BE2C (cell line): ENCODE measurements around the gene SLC38A6.
"Not testable (repeated sequence)": the region's sequence is repeated elsewhere in the genome, so short reads cannot be mapped to it uniquely, and the experiment has no call there.

Source experiments
- DNase-seq: peaks from one replicate; pipeline ENCODE4 v3.0.0-alpha.2; 2020
- H3K27me3 ChIP-seq: fragments of 250-450 bp; sonication (Bioruptor Pico); 2 replicates; pipeline ENCODE4 v1.5.1; 2020; ENCODE audit warnings: mild to moderate bottlenecking
- H3K36me3 ChIP-seq: fragments of 250-450 bp; sonication (Bioruptor Pico); 2 replicates; pipeline ENCODE4 v1.5.1; 2020; ENCODE audit warnings: mild to moderate bottlenecking
- H3K4me1 ChIP-seq: fragments of 250-450 bp; sonication (Bioruptor Pico); 2 replicates; pipeline ENCODE4 v1.5.1; 2020
- H3K4me3 ChIP-seq: 2 replicates; pipeline ENCODE4 v1.5.1; 2011; ENCODE audit warnings: low read depth, low read length
- H3K9me3 ChIP-seq: fragments of 250-450 bp; sonication (Bioruptor Pico); 2 replicates; pipeline ENCODE4 v1.5.1; 2020
- CTCF ChIP-seq: IDR thresholded peaks from 2 replicates; pipeline ENCODE4 v1.5.1; 2012; ENCODE audit warnings: mild to moderate bottlenecking, low read depth, low read length

The SLC38A6 gene

GRCh38 chr14:61091657-61092273 is 110.7 kb downstream of the SLC38A6 start:
- no peaks in the 10 kb centered on the region for H3K4me1 ChIP-seq
- H3K36me3 ChIP-seq = no peaks in the 10 kb centered on the region
- no peaks in the 10 kb centered on the region for H3K27me3 ChIP-seq
- no peaks in the 10 kb centered on the region for H3K9me3 ChIP-seq
- no peak overlapping the region for H3K4me3 ChIP-seq
- no peak for DNase-seq
- no peak for TF ChIP-seq CTCF

- H3K4me3 ChIP-seq, H3K9me3 ChIP-seq, H3K4me1 ChIP-seq, DNase-seq, H3K36me3 ChIP-seq, H3K27me3 ChIP-seq: not testable (repeated sequence)
Observed at GRCh38 chr14:61098096-61098495, 117.1 kb downstream of the SLC38A6 start.

- H3K4me3 ChIP-seq = no peak overlapping the region
- no peaks in the 10 kb centered on the region for H3K9me3 ChIP-seq
- H3K36me3 ChIP-seq = no peaks in the 10 kb centered on the region
- no peak for TF ChIP-seq CTCF
- DNase-seq = no peak
- no peaks in the 10 kb centered on the region for H3K4me1 ChIP-seq
- no peaks in the 10 kb centered on the region for H3K27me3 ChIP-seq
Observed at GRCh38 chr14:61098721-61099120, 117.7 kb downstream of the SLC38A6 start.

- no peak for TF ChIP-seq CTCF
- Histone ChIP-seq H3K27me3 (no peaks in the 10 kb centered on the region), H3K36me3 (no peaks in the 10 kb centered on the region), H3K4me3 (no peak overlapping the region), H3K4me1 (no peaks in the 10 kb centered on the region), H3K9me3 (no peaks in the 10 kb centered on the region)
- no peak for DNase-seq
Observed at GRCh38 chr14:61099216-61099835, 118.3 kb downstream of the SLC38A6 start.

DNA sequence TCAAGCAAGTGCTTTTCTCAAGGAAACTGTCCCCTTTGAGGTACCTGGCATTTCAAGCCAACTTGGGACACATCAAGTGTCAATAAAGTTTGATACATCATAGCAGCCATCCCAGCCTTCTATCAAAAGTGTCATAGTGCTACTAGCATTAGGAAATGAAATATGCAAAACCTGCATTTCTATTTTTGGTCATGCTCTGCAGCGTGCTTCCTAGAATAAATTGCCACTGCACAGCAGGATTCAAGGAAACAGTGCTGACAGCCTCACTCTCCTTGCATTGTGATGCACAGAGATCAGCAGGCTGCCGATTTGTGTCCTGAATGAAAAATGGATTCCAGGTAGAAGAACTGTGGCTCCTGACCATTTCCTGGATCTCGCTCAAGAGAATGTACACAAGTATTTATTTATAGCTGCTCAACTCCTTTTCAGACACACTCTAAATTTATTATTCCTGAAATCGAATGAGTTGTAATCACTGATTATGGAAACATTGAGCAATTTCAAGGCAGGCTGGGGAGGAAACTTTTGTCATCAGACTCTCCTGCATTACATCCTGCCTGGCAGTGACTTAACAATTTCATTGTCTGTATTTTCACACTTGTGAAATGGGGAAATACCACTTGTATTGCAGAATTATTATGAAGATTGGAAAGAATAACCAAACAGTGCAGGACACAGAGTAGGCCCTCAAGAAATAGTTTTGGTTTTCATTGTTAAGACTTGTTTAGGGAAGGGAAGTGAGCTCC is 120.9 kb downstream of the SLC38A6 start:
- Histone ChIP-seq H3K36me3 (no peaks in the 10 kb centered on the region), H3K4me1 (no peaks in the 10 kb centered on the region), H3K9me3 (no peaks in the 10 kb centered on the region), H3K27me3 (no peaks in the 10 kb centered on the region), H3K4me3 (no peak overlapping the region)
- DNase-seq = no peak
- no peak for TF ChIP-seq CTCF
